ENCODE measurements around the gene NLGN3.

The NLGN3 gene

DNA sequence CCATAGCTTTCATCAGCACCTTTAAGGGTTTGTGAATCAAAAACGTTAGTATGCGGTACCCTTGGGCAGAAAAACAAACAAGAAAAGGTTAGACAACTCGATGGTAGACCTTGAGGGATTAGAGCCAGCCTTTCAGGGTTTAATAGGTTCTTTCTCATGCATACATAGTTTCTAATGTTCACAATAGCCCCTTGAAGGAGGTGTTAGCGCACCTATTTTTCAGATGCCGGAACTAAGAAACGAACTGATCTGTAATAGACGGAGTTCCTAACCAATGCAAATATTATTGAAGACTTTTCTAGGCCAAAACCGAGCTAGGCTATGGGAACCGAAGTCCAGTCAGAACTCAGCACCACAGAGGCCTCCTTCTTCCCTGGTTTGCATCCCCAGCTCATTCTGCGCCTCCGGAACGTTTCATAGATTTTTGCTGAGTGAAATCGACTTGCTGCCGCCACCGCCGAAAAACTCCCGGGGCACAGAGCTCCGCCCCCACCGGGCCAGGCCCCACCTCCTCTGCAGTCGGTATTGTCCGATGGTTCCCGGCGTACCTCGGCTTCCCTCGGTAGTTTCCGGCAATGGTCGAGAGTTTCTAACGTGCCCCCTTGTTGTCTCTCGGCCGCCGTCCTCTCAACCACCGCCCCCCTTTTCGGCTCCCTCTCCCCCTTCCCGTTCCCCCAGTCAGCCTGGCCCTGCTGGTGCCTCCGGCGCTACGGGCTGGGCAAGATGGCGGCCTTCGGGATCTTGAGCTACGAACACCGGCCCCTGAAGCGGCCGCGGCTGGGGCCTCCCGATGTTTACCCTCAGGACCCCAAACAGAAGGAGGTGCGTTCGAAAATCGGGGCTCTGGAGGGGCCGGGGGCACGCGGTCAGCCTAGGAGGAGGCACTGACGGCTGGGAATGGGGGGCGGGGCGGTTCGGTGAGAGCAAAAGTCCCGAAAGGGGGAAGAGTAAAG lies 26.3 kb upstream of the NLGN3 start, which contains the start of gene MED12:
Gene MED12, plus strand, starts transcription at position 565 of the 953 bp plus-strand sequence. Its CDS starts 159 bp downstream, at position 724.
- DNase-seq: peak; percentile 75

DNA sequence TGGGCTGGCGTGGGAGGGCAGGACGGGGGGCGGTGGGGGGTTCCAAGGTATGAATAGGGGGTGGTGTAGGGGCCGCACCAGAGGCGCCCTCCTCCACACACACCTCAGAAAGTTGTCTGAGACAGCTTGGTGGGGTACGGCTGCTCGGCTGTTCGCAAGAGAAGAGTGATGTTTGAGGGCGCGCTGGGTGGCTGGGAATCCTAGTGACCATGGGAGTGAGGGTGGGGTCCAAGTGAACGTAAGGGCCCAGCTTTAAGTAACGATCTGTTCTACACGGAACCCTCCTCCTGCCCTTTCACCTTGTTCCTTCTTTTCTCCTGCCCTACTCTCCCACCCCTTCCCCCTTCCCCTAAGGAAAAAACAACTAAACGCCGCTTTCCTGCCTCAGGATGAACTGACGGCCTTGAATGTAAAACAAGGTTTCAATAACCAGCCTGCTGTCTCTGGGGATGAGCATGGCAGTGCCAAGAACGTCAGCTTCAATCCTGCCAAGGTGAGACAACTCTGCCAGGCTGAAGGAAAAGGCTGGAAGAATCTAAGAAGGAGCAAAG lies 25.6 kb upstream of the NLGN3 start:
- no peak for DNase-seq

DNA sequence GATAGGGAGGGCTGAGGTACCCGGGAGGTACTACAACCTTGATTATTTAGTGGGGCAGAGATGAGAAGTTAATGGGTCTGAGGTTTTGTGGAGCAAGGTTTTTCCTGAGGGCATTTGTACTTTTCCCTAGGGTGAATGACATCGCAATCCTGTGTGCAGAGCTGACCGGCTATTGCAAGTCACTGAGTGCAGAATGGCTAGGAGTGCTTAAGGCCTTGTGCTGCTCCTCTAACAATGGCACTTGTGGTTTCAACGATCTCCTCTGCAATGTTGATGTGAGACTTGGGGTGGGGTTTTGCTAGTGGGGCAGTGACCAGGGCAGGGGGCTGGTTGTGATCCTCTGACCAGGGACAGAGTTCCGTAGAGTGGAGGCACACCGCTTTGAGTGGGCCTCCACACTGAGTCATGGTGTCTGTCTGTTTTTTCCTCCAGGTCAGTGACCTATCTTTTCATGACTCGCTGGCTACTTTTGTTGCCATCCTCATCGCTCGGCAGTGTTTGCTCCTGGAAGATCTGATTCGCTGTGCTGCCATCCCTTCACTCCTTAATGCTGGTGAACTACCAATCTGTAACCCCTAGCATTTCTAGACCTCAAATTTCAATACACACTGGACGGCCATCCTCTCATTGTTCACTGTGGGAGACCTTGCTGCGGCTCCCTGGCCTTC lies 16.3 kb upstream of the NLGN3 start:
- no peak for DNase-seq

DNA sequence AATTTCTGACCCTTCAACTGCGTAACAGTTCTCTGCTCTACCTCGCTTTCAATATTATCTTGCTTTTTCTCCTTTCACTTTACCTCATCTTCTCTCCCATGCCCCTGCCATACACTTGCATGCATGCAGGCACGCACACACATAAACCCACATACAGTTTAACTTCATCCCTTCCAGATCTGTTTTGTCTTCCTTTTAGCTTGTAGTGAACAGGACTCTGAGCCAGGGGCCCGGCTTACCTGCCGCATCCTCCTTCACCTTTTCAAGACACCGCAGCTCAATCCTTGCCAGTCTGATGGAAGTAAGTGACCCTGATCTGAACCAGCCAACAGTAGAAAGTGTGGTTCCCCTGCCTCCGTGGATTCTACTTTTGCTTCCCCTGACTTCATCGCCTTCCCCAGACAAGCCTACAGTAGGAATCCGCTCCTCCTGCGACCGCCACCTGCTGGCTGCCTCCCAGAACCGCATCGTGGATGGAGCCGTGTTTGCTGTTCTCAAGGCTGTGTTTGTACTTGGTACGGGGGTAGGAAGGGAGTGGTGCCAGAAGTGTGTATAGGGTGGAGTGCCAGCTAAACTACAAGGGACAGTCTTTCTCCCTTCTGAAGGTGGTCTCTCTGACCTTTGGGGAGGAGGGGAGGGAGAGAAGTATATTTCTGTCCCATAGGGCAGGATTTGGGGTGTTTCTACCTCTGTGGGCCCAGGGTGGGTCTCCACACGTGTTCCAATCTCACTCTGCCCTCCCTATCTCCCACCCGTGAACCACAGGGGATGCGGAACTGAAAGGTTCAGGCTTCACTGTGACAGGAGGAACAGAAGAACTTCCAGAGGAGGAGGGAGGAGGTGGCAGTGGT lies 15.5 kb upstream of the NLGN3 start:
- peak; percentile 61 for DNase-seq

DNA sequence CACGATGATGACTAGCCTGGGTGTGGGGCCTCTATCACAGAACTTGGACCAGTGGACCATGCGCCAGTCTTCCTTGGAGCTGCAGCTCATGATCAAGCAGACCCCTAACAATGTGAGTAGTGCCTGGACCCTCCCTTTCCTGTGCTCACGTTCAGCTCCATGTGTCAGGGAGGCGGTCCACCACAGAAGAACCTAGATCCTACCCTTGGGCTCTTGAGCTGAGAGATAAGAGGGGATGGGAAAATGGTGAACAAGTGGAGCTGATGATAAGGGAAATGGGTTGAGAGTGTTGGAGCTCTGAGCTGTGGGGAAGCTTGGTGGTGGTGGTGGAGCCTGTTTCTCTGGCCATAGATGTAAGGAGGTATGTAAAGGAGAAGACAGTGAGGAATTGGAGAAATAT lies 13.1 kb upstream of the NLGN3 start:
- DNase-seq: no peak

DNA sequence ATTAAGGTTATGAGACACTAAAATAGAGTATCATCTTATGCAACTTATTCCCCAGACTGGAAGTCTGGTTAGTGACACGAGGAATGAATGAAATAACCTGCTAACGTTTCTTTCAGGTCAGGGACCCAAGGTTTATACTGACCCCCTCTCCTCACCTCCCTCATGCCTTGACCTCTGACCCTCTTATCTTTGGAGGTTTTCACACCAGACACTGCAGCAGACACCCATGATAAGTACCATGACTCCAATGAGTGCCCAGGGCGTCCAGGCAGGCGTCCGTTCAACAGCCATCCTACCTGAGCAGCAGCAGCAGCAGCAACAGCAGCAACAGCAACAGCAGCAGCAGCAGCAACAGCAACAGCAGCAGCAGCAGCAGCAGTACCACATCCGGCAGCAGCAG lies 4.2 kb upstream of the NLGN3 start:
- no peak for DNase-seq

DNA sequence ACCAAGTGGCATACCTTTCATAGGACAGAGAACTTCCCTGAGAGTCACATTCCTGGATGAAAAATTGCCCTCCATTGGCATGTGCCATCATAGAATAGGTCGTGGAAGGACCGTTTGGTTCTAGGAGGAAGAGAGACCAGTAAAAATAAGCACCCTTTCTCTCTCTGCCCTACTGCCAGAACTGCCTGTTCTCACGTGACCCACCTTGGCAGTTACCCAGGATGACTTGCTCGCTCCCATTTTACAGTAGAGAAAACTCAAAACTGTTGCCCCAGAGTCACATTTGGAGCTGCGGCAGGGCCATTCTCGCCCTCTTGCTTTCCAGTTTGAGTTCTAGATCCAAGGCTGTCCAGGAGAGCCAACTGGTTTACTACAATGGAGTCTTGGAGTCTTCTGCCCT lies 1.1 kb upstream of the NLGN3 start:
- no peak for DNase-seq

DNA sequence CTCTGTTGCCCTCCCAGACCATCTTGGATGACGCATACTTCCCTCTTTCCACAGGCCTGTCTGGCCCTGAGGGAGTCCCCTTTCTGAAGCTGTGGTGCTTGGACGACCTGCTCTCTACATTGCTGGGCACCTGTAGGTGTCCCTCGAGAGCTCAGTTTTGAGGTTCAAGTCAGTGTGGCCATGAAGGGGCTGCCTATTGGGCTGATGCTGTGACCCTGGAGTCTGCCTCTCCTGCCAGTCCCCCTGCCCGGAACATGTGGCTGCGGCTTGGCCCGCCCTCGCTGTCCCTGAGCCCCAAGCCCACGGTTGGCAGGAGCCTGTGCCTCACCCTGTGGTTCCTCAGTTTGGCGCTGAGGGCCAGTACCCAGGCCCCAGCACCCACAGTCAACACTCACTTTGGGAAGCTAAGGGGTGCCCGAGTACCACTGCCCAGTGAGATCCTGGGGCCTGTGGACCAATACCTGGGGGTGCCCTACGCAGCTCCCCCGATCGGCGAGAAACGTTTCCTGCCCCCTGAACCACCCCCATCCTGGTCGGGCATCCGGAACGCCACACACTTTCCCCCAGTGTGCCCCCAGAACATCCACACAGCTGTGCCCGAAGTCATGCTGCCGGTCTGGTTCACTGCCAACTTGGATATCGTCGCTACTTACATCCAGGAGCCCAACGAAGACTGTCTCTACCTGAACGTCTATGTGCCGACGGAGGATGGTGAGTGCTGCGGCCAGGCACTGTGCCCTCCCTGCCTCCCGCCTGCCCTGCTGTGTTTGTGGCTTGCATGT lies 3.0 kb downstream of the NLGN3 start:
- DNase-seq: no peak

DNA sequence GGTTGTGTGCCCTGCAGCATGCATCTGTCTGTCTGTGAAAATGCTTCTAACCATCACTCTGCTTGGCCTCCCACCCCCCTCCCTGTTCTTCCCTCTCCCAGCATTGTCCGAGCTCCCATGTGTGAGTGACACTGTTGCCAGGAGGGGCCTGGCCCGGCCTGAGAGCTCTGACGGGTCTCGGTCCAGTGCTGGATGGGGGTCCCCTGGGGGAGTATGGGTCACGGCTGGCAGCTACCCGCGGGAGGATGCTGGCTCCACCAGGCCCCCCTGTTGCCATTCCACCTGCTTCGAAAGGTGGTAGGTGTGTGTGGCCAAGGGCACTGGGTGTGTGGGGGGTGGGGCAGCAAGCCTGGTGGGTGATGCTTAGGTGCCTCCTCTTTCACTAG lies 3.6 kb downstream of the NLGN3 start:
- no peak for DNase-seq

DNA sequence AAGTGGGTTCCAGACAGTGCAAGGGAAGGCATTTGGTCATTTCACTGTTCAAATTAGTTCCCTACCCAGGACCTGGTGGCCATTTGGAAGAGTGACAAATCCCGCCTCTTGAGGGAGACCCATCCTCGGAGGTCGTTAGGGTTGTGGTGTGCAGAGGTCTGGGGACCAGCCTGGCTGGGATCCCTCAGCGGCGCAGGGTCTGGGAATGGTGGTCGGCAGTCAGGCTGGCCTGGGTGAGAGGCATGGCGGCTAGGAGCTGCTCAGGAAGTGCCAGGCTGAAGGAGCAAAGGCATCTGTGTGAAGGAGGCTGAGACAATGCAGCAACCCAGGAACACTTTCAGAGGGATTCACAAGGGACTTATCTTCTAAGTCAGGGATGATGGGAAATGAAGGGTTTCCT lies 6.7 kb downstream of the NLGN3 start:
- no peak for DNase-seq

DNA sequence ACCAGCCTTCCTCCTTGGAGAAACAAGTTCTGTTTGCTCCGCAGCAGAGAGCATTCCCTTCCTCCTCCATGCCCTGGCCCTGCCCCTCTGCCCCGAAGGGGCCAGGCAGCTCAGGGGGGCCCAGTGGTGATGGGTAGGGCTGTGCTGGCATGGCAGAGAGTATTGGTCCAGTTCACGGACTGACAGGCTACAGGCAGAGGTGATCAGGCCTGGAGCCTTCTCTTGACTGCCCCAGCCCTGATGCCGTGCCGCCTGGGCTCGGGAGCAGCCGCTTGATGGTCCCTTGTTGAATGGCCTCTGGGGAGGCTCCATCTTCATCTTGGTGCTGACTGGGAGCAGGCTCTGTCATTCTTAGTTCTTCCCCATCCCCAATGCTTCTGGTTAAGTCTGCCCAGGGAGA lies 9.6 kb downstream of the NLGN3 start:
- no peak for DNase-seq

DNA sequence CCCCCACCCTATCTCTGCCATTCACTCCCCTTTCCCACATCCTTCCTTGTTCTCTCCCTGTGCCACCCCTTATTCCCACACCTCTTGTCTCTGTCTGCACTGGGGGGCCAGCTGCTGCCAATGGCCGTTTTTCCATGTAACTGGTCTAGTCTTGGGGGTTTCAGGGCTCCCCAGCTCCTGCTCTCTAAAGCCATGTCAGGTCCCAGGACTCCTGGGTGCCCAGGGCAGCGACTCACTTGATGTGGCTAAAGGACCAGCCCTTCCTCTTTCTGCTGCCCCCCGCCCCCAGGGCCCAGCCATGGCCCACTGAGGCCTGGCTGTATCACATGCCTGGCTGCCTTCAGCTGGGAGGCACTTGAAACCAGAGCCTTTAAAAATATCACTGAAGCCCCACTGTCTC lies 10.0 kb downstream of the NLGN3 start:
- DNase-seq: no peak

DNA sequence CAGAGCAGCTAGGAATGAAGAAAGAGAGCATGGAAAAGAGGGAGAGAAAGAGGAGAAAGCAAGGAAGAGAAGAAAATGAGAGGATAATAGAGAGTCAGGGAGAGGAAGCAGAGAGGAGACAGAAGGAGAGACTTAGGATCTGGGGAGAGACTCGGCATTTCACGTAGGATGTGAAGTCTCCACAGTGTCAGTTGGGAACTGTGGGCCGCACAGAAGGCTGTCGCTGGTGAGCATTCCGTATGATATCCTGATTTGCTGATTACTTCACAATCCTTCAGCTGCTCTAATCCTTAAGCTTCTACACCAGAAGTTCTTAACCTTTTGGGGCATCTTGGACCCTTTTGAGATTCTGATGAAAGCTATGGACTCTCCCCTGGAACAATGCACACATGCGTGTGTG lies 14.0 kb downstream of the NLGN3 start:
- DNase-seq: no peak

DNA sequence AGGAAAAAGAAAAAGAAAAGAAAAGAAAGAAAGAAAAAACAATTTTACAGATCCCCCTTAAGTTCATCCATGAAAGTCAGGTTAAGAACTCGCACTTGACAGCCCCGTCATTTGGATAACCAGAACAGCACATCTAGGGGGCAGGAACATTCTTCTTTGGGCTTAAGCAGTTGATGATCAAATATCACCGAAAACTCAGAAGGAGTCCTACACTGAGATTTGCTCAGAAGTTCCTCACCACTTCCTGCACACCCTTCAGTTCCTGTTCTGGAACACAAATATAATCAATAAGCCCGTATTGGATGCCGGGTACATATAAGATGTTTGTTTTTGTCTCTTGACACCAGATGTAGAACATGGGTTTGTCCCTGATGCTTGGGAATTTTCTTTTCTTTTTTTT lies 14.7 kb downstream of the NLGN3 start:
- no peak for DNase-seq

DNA sequence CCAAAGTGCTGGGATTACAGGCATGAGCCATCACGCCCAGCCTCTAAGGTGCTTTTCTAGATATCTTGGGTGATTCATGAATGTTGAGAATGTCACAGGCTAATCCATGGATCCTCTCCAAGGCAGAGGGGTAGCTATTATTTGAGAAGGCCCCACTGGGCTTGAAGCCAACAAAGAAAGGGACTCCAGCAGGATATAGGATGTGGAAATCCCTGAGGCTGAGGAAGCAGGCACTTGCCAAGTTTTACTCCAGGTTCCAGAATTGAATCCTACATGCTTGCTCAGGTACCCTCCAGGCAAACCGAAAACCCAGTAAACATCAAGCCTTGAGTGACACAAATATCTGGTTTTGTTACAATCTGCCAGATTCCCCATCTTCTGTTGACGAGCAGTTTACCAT lies 15.8 kb downstream of the NLGN3 start:
- no peak for DNase-seq

DNA sequence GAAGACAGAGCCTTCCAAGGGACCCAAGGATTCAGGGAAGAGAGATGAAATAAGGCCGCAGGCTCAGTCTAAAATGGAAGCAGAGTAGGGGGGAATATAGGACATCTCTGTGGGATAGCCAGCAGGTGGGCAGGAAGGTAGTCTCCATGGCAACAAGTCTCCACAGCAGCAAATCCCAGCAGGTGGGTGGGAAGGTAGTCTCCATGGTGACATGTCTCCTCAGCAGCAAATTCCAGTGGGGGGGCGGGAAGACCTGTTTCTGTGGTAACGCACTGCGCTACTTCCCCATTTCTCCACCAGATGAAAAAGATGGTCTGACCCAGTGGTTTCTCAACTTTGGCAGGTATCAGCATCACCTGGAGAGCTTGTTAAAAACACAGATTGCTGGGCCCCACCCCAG lies 18.3 kb downstream of the NLGN3 start:
- DNase-seq: no peak

DNA sequence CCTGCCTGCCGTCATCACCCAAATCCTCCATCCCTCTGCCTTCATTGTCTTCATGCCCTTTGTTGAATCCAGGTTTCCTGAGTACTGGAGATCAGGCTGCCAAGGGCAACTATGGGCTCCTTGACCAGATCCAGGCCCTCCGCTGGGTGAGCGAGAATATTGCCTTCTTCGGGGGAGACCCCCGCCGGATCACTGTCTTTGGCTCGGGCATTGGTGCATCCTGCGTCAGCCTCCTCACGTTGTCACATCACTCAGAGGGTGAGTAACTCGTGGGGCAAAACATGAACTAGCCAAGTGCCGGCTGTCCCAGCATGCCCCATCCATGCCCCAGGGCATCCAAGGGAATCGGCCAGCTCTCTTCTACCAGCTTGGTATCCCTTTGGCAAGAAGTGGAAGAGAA lies 19.4 kb downstream of the NLGN3 start:
- no peak for DNase-seq

DNA sequence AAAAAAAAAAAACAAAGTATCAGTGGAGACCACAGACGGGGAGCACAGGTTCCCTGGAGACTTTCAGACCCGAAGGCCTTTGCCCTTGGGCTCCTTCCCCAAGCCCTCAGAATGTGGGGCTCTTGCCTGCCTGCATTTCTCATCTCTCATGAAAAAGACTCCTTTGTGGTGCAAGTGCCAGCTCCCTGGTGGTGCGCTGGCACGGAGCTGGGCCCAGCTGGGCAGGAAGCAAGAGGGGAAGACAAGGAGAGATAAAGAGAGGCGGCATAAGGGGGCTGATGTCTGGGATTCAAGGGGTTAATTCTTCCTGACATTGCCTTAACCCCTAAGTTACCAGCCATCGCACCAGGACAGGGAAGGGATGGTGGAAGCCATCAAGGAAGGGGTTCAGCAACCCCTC lies 21.8 kb downstream of the NLGN3 start:
- no peak for DNase-seq

DNA sequence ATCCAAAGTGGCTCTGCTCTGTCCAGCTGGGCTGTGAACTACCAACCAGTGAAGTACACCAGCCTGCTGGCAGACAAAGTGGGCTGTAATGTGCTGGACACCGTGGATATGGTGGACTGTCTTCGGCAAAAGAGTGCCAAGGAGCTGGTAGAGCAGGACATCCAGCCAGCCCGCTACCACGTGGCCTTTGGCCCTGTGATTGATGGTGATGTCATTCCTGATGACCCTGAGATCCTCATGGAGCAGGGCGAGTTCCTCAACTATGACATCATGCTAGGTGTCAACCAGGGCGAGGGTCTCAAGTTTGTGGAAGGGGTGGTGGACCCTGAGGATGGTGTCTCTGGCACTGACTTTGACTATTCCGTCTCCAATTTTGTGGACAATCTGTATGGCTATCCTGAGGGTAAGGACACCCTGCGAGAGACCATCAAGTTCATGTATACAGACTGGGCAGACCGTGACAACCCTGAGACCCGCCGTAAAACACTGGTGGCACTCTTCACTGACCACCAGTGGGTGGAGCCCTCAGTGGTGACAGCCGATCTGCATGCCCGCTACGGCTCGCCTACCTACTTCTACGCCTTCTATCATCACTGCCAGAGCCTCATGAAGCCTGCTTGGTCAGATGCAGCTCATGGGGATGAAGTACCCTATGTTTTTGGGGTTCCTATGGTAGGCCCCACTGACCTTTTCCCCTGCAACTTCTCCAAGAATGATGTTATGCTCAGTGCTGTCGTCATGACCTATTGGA lies 22.6 kb downstream of the NLGN3 start:
- no peak for DNase-seq

DNA sequence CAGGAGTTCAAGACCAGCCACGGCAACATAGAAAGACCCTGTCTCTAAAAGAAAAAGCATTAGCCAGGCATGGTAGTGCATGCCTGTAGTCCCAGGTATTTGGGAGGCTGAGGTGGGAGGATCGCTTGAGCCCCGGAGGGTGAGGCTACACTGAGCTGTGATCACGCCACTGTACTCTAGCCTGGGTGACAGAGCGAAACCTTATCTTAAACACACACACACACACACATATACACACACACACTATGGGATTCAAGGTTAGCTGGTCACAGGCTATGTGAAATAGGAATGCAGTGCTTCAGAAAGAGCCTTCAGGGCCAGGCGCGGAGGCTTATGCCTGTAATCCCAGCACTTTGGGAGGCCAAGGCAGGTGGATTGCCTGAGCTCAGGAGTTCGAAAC lies 23.5 kb downstream of the NLGN3 start:
- DNase-seq: no peak

DNA sequence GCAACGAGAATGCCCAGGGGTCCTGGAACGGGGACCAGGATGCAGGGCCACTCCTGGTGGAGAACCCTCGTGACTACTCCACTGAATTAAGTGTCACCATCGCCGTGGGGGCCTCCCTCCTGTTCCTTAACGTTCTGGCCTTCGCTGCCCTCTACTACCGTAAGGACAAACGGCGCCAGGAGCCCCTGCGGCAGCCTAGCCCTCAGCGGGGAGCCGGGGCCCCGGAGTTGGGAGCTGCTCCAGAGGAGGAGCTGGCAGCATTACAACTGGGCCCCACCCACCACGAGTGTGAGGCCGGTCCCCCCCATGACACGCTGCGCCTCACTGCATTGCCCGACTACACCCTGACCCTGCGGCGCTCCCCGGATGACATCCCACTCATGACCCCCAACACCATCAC lies 24.9 kb downstream of the NLGN3 start:
- DNase-seq: no peak
